ENCODE results near the gene LGR4.
A peak's percentile ranks its signal among the peaks of the same experiment; 100 is the strongest.

LGR4 gene

DNA sequence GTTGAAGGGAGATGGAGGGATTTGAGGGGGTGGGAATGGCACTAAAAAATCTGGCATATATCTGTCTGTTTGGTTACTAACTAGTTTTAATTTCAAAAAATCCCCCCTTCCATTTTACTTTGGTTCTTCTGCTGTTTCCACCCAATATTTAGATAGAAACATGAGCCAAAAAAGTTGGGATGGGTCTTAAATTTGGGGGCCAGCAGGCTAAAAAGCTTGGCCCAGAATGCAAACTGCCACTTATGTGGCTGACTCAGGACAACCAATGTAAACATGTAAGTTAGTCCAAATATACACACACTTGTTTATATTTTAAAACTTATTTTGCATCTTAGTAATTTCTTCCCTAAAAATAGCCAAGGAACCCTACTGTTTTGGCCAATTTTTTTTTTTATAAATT, 35.7 kb downstream of the LGR4 start:
- no peak overlapping the region for H3K4me3 ChIP-seq (ENCODE audit: low read depth in 1 of 2, low read length in 2 of 2)
- peaks cover 0 to 5% of the 10 kb centered on the region in 2 donors for H3K4me1 ChIP-seq (ENCODE audit: control insufficient read depth in 1 of 2, insufficient read depth in 2 of 2, low read length in 2 of 2)
- no peaks in the 10 kb centered on the region for H3K9me3 ChIP-seq (ENCODE audit: control insufficient read depth in 1 of 2, low read length in 2 of 2)
- H3K27ac ChIP-seq (ENCODE audit: low read depth, low read length), result no peak overlapping the region
- no peaks in the 10 kb centered on the region for H3K36me3 ChIP-seq (ENCODE audit: control insufficient read depth in 1 of 2, insufficient read depth in 2 of 2, low read length in 2 of 2)
- no peak overlapping the region for H3K9ac ChIP-seq (ENCODE audit: low read depth in 1 of 2, low read length in 2 of 2)
- no peaks in the 10 kb centered on the region for H3K27me3 ChIP-seq (ENCODE audit: control insufficient read depth in 1 of 2, insufficient read depth in 2 of 2, low read length in 2 of 2)

GRCh38 chr11:27433742-27434141, 38.8 kb downstream of the LGR4 start:
- Histone ChIP-seq H3K4me3 (ENCODE audit: low read depth in 1 of 2, low read length in 2 of 2) (no peak overlapping the region), H3K9ac (ENCODE audit: low read depth in 1 of 2, low read length in 2 of 2) (no peak overlapping the region), H3K36me3 (ENCODE audit: control insufficient read depth in 1 of 2, insufficient read depth in 2 of 2, low read length in 2 of 2) (no peaks in the 10 kb centered on the region), H3K4me1 (ENCODE audit: control insufficient read depth in 1 of 2, insufficient read depth in 2 of 2, low read length in 2 of 2) (peaks cover 0 to 5% of the 10 kb centered on the region in 2 donors), H3K9me3 (ENCODE audit: control insufficient read depth in 1 of 2, low read length in 2 of 2) (no peaks in the 10 kb centered on the region), H3K27ac (ENCODE audit: low read depth, low read length) (no peak overlapping the region), H3K27me3 (ENCODE audit: control insufficient read depth in 1 of 2, insufficient read depth in 2 of 2, low read length in 2 of 2) (no peaks in the 10 kb centered on the region)

- H3K27ac ChIP-seq (ENCODE audit: low read depth, low read length), result no peak overlapping the region
- no peak overlapping the region for H3K4me3 ChIP-seq (ENCODE audit: low read depth in 1 of 2, low read length in 2 of 2)
- no peaks in the 10 kb centered on the region for H3K36me3 ChIP-seq (ENCODE audit: control insufficient read depth in 1 of 2, insufficient read depth in 2 of 2, low read length in 2 of 2)
- H3K9me3 ChIP-seq (ENCODE audit: control insufficient read depth in 1 of 2, low read length in 2 of 2), result no peaks in the 10 kb centered on the region
- H3K27me3 ChIP-seq (ENCODE audit: control insufficient read depth in 1 of 2, insufficient read depth in 2 of 2, low read length in 2 of 2), result no peaks in the 10 kb centered on the region
- H3K9ac ChIP-seq (ENCODE audit: low read depth in 1 of 2, low read length in 2 of 2), result no peak overlapping the region
- peaks cover 0 to 10% of the 10 kb centered on the region in 2 donors for H3K4me1 ChIP-seq (ENCODE audit: control insufficient read depth in 1 of 2, insufficient read depth in 2 of 2, low read length in 2 of 2)
Observed at GRCh38 chr11:27431808-27432207, 40.8 kb downstream of the LGR4 start.

GRCh38 chr11:27429761-27430393, 42.7 kb downstream of the LGR4 start:
- no peak overlapping the region for H3K27ac ChIP-seq (ENCODE audit: low read depth, low read length)
- no peak overlapping the region for H3K4me3 ChIP-seq (ENCODE audit: low read depth in 1 of 2, low read length in 2 of 2)
- peaks cover 0 to 7% of the 10 kb centered on the region in 2 donors for H3K4me1 ChIP-seq (ENCODE audit: control insufficient read depth in 1 of 2, insufficient read depth in 2 of 2, low read length in 2 of 2)
- no peaks in the 10 kb centered on the region for H3K27me3 ChIP-seq (ENCODE audit: control insufficient read depth in 1 of 2, insufficient read depth in 2 of 2, low read length in 2 of 2)
- no peaks in the 10 kb centered on the region for H3K9me3 ChIP-seq (ENCODE audit: control insufficient read depth in 1 of 2, low read length in 2 of 2)
- H3K9ac ChIP-seq (ENCODE audit: low read depth in 1 of 2, low read length in 2 of 2), result no peak overlapping the region
- no peaks in the 10 kb centered on the region for H3K36me3 ChIP-seq (ENCODE audit: control insufficient read depth in 1 of 2, insufficient read depth in 2 of 2, low read length in 2 of 2)

GRCh38 chr11:27427183-27427980, 45.2 kb downstream of the LGR4 start:
- Histone ChIP-seq H3K4me3 (ENCODE audit: low read depth in 1 of 2, low read length in 2 of 2) (no peak overlapping the region), H3K9me3 (ENCODE audit: control insufficient read depth in 1 of 2, low read length in 2 of 2) (no peaks in the 10 kb centered on the region), H3K4me1 (ENCODE audit: control insufficient read depth in 1 of 2, insufficient read depth in 2 of 2, low read length in 2 of 2) (peaks cover 0 to 13% of the 10 kb centered on the region in 2 donors), H3K9ac (ENCODE audit: low read depth in 1 of 2, low read length in 2 of 2) (no peak overlapping the region), H3K27ac (ENCODE audit: low read depth, low read length) (no peak overlapping the region), H3K27me3 (ENCODE audit: control insufficient read depth in 1 of 2, insufficient read depth in 2 of 2, low read length in 2 of 2) (no peaks in the 10 kb centered on the region), H3K36me3 (ENCODE audit: control insufficient read depth in 1 of 2, insufficient read depth in 2 of 2, low read length in 2 of 2) (no peaks in the 10 kb centered on the region)

GRCh38 chr11:27425814-27426213, 46.8 kb downstream of the LGR4 start:
- H3K36me3 ChIP-seq (ENCODE audit: control insufficient read depth in 1 of 2, insufficient read depth in 2 of 2, low read length in 2 of 2), result no peaks in the 10 kb centered on the region
- no peaks in the 10 kb centered on the region for H3K9me3 ChIP-seq (ENCODE audit: control insufficient read depth in 1 of 2, low read length in 2 of 2)
- H3K27ac ChIP-seq (ENCODE audit: low read depth, low read length), result no peak overlapping the region
- H3K4me3 ChIP-seq (ENCODE audit: low read depth in 1 of 2, low read length in 2 of 2), result no peak overlapping the region
- H3K9ac ChIP-seq (ENCODE audit: low read depth in 1 of 2, low read length in 2 of 2), result no peak overlapping the region
- peaks cover 0 to 20% of the 10 kb centered on the region in 2 donors for H3K4me1 ChIP-seq (ENCODE audit: control insufficient read depth in 1 of 2, insufficient read depth in 2 of 2, low read length in 2 of 2)
- no peaks in the 10 kb centered on the region for H3K27me3 ChIP-seq (ENCODE audit: control insufficient read depth in 1 of 2, insufficient read depth in 2 of 2, low read length in 2 of 2)

DNA sequence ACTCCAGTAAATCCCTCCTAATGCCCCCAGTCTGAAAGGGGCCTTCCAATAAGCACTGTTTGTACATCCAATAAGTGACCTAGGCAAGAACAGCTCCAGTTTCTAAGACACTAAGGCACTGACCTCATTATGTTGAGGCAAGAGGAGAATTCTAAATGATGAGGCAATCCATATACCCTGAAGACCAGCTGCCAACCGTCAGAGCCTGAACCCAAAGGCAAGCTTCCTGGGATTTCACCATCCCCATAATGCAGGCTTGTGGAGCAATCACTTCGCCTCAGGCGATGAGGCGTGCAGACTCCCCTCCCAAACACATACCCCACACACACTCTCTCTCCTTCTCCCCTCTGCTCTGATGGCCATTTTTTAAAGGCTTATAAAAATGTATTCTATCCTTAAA, 49.5 kb downstream of the LGR4 start:
- H3K9me3 ChIP-seq (ENCODE audit: control insufficient read depth in 1 of 2, low read length in 2 of 2), result no peaks in the 10 kb centered on the region
- H3K27ac ChIP-seq (ENCODE audit: low read depth, low read length), result no peak overlapping the region
- H3K4me1 ChIP-seq (ENCODE audit: control insufficient read depth in 1 of 2, insufficient read depth in 2 of 2, low read length in 2 of 2), result peaks cover 0 to 20% of the 10 kb centered on the region in 2 donors
- no peaks in the 10 kb centered on the region for H3K27me3 ChIP-seq (ENCODE audit: control insufficient read depth in 1 of 2, insufficient read depth in 2 of 2, low read length in 2 of 2)
- H3K36me3 ChIP-seq (ENCODE audit: control insufficient read depth in 1 of 2, insufficient read depth in 2 of 2, low read length in 2 of 2), result no peaks in the 10 kb centered on the region
- H3K9ac ChIP-seq (ENCODE audit: low read depth in 1 of 2, low read length in 2 of 2), result no peak overlapping the region
- H3K4me3 ChIP-seq (ENCODE audit: low read depth in 1 of 2, low read length in 2 of 2), result no peak overlapping the region

DNA sequence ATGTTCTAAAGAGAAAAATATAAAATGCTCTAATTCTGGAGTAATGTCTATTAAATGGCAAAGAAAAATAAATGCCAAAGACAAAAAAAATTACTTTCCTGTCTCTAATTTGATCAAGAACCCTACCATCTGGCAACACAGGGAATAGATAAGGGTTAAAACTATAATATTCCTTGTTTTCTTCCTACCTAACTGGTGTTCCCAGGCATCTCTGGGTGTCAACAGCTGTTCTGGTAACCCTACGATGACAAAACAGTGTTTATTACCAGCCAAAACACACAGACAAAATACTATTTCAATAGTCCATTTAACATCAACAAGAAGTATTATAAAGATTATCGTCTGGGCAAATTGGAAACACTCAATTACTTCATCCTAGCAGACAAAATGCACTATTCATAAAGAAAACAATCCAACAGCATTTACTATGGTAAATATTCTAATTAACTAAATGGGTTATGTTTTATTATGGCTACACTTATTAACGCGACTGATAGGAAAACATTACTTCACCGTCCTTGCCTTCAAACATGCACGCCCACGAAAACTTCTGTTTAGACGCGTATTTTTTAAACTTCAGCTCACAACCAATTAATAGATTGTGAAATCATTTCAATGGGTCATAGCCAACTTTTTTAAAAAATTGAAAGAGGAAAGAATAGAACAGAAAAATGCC, 50.6 kb downstream of the LGR4 start:
- H3K27me3 ChIP-seq (ENCODE audit: control insufficient read depth in 1 of 2, insufficient read depth in 2 of 2, low read length in 2 of 2), result no peaks in the 10 kb centered on the region
- H3K27ac ChIP-seq (ENCODE audit: low read depth, low read length), result no peak overlapping the region
- H3K9ac ChIP-seq (ENCODE audit: low read depth in 1 of 2, low read length in 2 of 2), result no peak overlapping the region
- no peaks in the 10 kb centered on the region for H3K9me3 ChIP-seq (ENCODE audit: control insufficient read depth in 1 of 2, low read length in 2 of 2)
- H3K36me3 ChIP-seq (ENCODE audit: control insufficient read depth in 1 of 2, insufficient read depth in 2 of 2, low read length in 2 of 2), result no peaks in the 10 kb centered on the region
- H3K4me1 ChIP-seq (ENCODE audit: control insufficient read depth in 1 of 2, insufficient read depth in 2 of 2, low read length in 2 of 2), result peaks cover 0 to 13% of the 10 kb centered on the region in 2 donors
- peak overlapping the region in 1 of 2 donors; percentile 16 for H3K4me3 ChIP-seq (ENCODE audit: low read depth in 1 of 2, low read length in 2 of 2)

GRCh38 chr11:27420722-27421572, 51.6 kb downstream of the LGR4 start:
- Histone ChIP-seq H3K9me3 (ENCODE audit: control insufficient read depth in 1 of 2, low read length in 2 of 2) (no peaks in the 10 kb centered on the region), H3K4me1 (ENCODE audit: control insufficient read depth in 1 of 2, insufficient read depth in 2 of 2, low read length in 2 of 2) (peaks cover 0 to 13% of the 10 kb centered on the region in 2 donors), H3K27ac (ENCODE audit: low read depth, low read length) (no peak overlapping the region), H3K9ac (ENCODE audit: low read depth in 1 of 2, low read length in 2 of 2) (no peak overlapping the region), H3K27me3 (ENCODE audit: control insufficient read depth in 1 of 2, insufficient read depth in 2 of 2, low read length in 2 of 2) (no peaks in the 10 kb centered on the region), H3K36me3 (ENCODE audit: control insufficient read depth in 1 of 2, insufficient read depth in 2 of 2, low read length in 2 of 2) (no peaks in the 10 kb centered on the region), H3K4me3 (ENCODE audit: low read depth in 1 of 2, low read length in 2 of 2) (no peak overlapping the region)

Data from duodenal mucosa (tissue), 2 donors.